ENCODE results near the gene GMFB. TPM values are rescaled to one million over a fixed set of nuclear protein-coding genes. Genes with fewer than 3 reads are reported as not detected.

Gene GMFB
- total RNA-seq, 2 donors from 2014 or later: 19.2 to 37.1 TPM

- H3K27ac ChIP-seq: no peak overlapping the region
- intact Hi-C loops (cut with DNase I): no loop called here
- H3K36me3 ChIP-seq: no peaks in the 10 kb centered on the region
- WGBS: 80% methylated on average over 4 of the region's 4 CpGs
- H3K9me3 ChIP-seq: no peaks in the 10 kb centered on the region
- H3K4me1 ChIP-seq (replicated peaks): no peaks in the 10 kb centered on the region
- no peak for DNase-seq (ENCODE audit: low spot score)
- no peak overlapping the region for H3K4me3 ChIP-seq
- no peak for TF ChIP-seq CTCF (IDR thresholded peaks at IDR 0.05)
- no peak for TF ChIP-seq POLR2AphosphoS5 (IDR thresholded peaks at IDR 0.05)
- TF ChIP-seq POLR2A (IDR thresholded peaks at IDR 0.05): no peak
- no peaks in the 10 kb centered on the region for H3K27me3 ChIP-seq (replicated peaks; ENCODE audit: insufficient read depth)
Measured at GRCh38 chr14:54472315-54472714, 16.5 kb downstream of the GMFB start.

GRCh38 chr14:54471641-54472040, 17.1 kb downstream of the GMFB start:
- Histone ChIP-seq H3K4me1 (replicated peaks) (no peaks in the 10 kb centered on the region), H3K9me3 (no peaks in the 10 kb centered on the region), H3K27me3 (replicated peaks; ENCODE audit: insufficient read depth) (no peaks in the 10 kb centered on the region), H3K36me3 (no peaks in the 10 kb centered on the region), H3K4me3 (no peak overlapping the region), H3K27ac (no peak overlapping the region)
- no peak for TF ChIP-seq POLR2AphosphoS5 (IDR thresholded peaks at IDR 0.05)
- TF ChIP-seq CTCF (IDR thresholded peaks at IDR 0.05): no peak
- no peak for TF ChIP-seq POLR2A (IDR thresholded peaks at IDR 0.05)
- WGBS: 97% methylated on average over 4 of the region's 4 CpGs
- DNase-seq (ENCODE audit: low spot score): no peak
- intact Hi-C loops (cut with DNase I): no loop called here

- no peaks in the 10 kb centered on the region for H3K4me1 ChIP-seq (replicated peaks)
- WGBS: 88% methylated on average over 4 of the region's 4 CpGs
- no peaks in the 10 kb centered on the region for H3K27me3 ChIP-seq (replicated peaks; ENCODE audit: insufficient read depth)
- intact Hi-C loops (cut with DNase I): no loop called here
- H3K9me3 ChIP-seq: no peaks in the 10 kb centered on the region
- no peak for TF ChIP-seq POLR2AphosphoS5 (IDR thresholded peaks at IDR 0.05)
- no peak for TF ChIP-seq CTCF (IDR thresholded peaks at IDR 0.05)
- TF ChIP-seq POLR2A (IDR thresholded peaks at IDR 0.05): no peak
- no peaks in the 10 kb centered on the region for H3K36me3 ChIP-seq
- no peak overlapping the region for H3K4me3 ChIP-seq
- no peak for DNase-seq (ENCODE audit: low spot score)
- H3K27ac ChIP-seq: no peak overlapping the region
Measured at GRCh38 chr14:54470701-54471100, 18.1 kb downstream of the GMFB start.

GRCh38 chr14:54467280-54467679, 21.5 kb downstream of the GMFB start:
- Histone ChIP-seq H3K4me3 (no peak overlapping the region), H3K36me3 (no peaks in the 10 kb centered on the region), H3K4me1 (replicated peaks) (no peaks in the 10 kb centered on the region), H3K27me3 (replicated peaks; ENCODE audit: insufficient read depth) (no peaks in the 10 kb centered on the region), H3K27ac (no peak overlapping the region), H3K9me3 (no peaks in the 10 kb centered on the region)
- no peak for DNase-seq (ENCODE audit: low spot score)
- TF ChIP-seq CTCF (IDR thresholded peaks at IDR 0.05) (no peak), POLR2AphosphoS5 (IDR thresholded peaks at IDR 0.05) (no peak), POLR2A (IDR thresholded peaks at IDR 0.05) (no peak)
- intact Hi-C loops (cut with DNase I): no loop called here

- H3K27ac ChIP-seq: no peak overlapping the region
- H3K9me3 ChIP-seq: no peaks in the 10 kb centered on the region
- 86% methylated on average over 4 of the region's 4 CpGs for WGBS
- no peaks in the 10 kb centered on the region for H3K36me3 ChIP-seq
- no peaks in the 10 kb centered on the region for H3K4me1 ChIP-seq (replicated peaks)
- H3K27me3 ChIP-seq (replicated peaks; ENCODE audit: insufficient read depth): no peaks in the 10 kb centered on the region
- intact Hi-C loops (cut with DNase I): no loop called here
- TF ChIP-seq POLR2A (IDR thresholded peaks at IDR 0.05): no peak
- TF ChIP-seq POLR2AphosphoS5 (IDR thresholded peaks at IDR 0.05): no peak
- TF ChIP-seq CTCF (IDR thresholded peaks at IDR 0.05): no peak
- no peak overlapping the region for H3K4me3 ChIP-seq
- DNase-seq (ENCODE audit: low spot score): no peak
Measured at GRCh38 chr14:54465654-54466053, 23.1 kb downstream of the GMFB start.

Data from prostate gland (tissue), 2 donors.